IPS-18a (cell line): ENCODE results near the gene KCNJ10.
A peak's percentile ranks its signal among the peaks of the same experiment; 100 is the strongest.

Experiments used
- H3K27ac ChIP-seq: one replicate; pipeline ENCODE4 v1.5.1; 2013; ENCODE audit warnings: low read length
- H3K27me3 ChIP-seq: one replicate; pipeline ENCODE4 v1.6.1; 2013; ENCODE audit warnings: mild to moderate bottlenecking, low read length; ENCODE audit not compliant: control insufficient read depth, insufficient read depth
- H3K36me3 ChIP-seq: one replicate; pipeline ENCODE4 v1.6.1; 2013; ENCODE audit warnings: low read depth, low read length; ENCODE audit not compliant: control insufficient read depth
- H3K4me1 ChIP-seq: one replicate; pipeline ENCODE4 v1.6.1; 2013; ENCODE audit warnings: low read depth, low read length; ENCODE audit not compliant: control insufficient read depth
- H3K4me3 ChIP-seq: one replicate; pipeline ENCODE4 v1.5.1; 2013; ENCODE audit warnings: low read length
- H3K9ac ChIP-seq: one replicate; pipeline ENCODE4 v1.6.1; 2013; ENCODE audit warnings: mild to moderate bottlenecking, low read length, moderate library complexity
- H3K9me3 ChIP-seq: one replicate; pipeline ENCODE4 v1.6.1; 2013; ENCODE audit warnings: low read depth, low read length; ENCODE audit not compliant: control insufficient read depth

The KCNJ10 gene

DNA sequence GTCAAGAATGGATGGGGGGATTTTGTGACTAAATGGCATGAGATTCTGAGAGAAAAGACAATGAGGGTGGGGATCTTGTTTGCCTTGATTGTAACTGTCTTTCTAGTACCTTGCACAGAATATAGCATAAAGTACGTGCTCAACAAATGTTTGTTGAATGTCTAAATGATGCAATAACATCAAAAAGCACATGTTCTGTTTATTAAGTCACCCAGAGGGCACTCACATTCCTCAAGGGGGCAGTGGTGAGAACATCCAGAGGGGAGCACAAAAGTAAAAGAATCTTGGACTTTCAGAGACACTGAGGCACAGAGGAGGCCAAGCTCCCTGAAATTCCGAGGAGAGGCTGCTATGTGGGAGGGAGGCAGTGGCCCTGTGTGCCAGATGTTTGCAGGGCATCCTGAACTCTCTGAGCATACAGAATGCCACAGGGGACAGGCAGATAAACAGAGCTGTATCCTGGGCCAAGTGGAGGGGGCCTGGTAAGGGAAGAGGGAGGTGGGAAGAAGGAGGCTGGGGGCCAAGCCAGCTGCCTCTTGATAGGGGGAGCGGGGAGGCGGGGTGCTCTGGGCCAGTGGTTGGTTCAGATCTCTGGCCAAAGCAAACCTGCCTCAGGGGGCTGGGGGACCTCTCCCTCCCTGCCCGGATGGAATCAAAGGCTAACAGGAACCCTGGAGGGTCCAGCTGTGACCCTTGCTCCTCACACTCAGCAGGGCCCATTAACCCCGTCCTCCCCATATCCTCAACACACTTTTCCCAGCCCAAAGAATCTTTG, 39.1 kb upstream of the KCNJ10 start:
- Histone ChIP-seq H3K27me3 (no peaks in the 10 kb centered on the region), H3K36me3 (no peaks in the 10 kb centered on the region), H3K4me3 (no peak overlapping the region), H3K9ac (peak overlapping the region; percentile 49), H3K9me3 (no peaks in the 10 kb centered on the region), H3K4me1 (peaks cover 37% of the 10 kb centered on the region), H3K27ac (peak overlapping the region; percentile 76)

DNA sequence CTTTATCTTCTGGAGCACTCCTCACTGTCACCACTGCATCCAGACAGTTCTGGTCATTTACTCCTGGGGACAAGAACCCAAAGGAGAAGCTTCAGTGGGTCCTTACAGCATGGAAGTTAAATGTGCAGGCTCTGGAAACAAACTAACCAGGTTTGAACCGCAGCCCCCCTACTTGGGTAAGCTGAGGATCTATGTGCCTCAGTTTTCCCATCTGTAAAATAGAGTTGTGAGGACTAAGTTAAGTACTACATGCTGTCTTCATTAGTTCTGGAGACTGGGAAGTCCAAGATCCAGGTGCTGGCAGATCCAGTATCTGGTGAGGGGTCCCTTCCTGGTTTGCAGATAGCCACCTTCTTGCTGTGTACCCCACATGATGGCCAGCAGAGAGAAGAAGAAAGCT, 37.6 kb upstream of the KCNJ10 start:
- Histone ChIP-seq H3K9ac (no peak overlapping the region), H3K4me3 (no peak overlapping the region), H3K4me1 (peaks cover 34% of the 10 kb centered on the region), H3K27me3 (no peaks in the 10 kb centered on the region), H3K9me3 (no peaks in the 10 kb centered on the region), H3K36me3 (no peaks in the 10 kb centered on the region), H3K27ac (no peak overlapping the region)

- no peak overlapping the region for H3K27ac ChIP-seq
Measured at GRCh38 chr1:160105155-160105554, 35.2 kb upstream of the KCNJ10 start.

GRCh38 chr1:160104486-160104885, 34.5 kb upstream of the KCNJ10 start:
- Histone ChIP-seq H3K9me3 (no peaks in the 10 kb centered on the region), H3K9ac (no peak overlapping the region), H3K27ac (no peak overlapping the region), H3K4me1 (peaks cover 26% of the 10 kb centered on the region), H3K4me3 (no peak overlapping the region), H3K36me3 (no peaks in the 10 kb centered on the region), H3K27me3 (peaks cover 4% of the 10 kb centered on the region)

More at GRCh38 chr1:160105155-160105554, 35.2 kb upstream of the KCNJ10 start:
- Histone ChIP-seq H3K9me3 (no peaks in the 10 kb centered on the region), H3K4me3 (no peak overlapping the region), H3K27me3 (no peaks in the 10 kb centered on the region), H3K9ac (no peak overlapping the region), H3K36me3 (no peaks in the 10 kb centered on the region), H3K4me1 (peaks cover 32% of the 10 kb centered on the region)

DNA sequence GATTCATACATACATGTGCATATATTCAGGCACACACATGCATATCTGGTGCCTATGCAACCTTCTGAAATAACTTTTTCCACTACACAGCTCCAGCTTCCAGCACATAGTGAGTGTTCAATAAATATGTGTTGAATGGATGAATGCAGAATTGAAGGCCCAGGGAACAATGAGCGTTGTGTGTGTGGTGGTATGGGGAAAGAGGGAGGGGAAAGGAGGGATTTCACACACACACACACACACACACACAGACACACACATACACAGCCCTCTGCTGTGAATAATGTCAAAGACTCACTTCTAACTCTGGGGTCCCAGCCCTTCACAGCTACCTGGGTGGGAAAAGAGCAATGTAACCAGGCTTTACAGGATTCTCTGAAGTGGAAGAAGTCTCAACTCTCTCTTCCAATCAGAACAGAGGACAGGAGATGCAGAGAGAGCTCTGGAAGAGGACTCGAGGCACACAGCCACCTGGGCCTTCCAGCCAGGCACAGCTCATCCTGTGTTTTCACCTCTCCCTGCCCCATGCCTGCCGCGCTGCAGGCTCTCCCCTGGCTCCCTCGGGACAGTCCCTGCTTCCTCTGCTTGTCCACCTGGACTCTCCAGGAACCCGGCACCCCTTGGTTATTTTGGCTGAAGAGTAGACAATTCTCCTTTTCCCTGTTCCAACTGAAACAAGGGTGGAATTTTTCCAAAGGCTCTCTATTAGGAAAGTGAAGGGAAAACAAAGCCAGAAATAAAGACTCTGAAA, 33.9 kb upstream of the KCNJ10 start:
- no peaks in the 10 kb centered on the region for H3K36me3 ChIP-seq
- H3K9me3 ChIP-seq, result no peaks in the 10 kb centered on the region
- H3K27ac ChIP-seq, result no peak overlapping the region
- H3K27me3 ChIP-seq, result peaks cover 7% of the 10 kb centered on the region
- no peak overlapping the region for H3K9ac ChIP-seq
- no peak overlapping the region for H3K4me3 ChIP-seq
- peaks cover 24% of the 10 kb centered on the region for H3K4me1 ChIP-seq

DNA sequence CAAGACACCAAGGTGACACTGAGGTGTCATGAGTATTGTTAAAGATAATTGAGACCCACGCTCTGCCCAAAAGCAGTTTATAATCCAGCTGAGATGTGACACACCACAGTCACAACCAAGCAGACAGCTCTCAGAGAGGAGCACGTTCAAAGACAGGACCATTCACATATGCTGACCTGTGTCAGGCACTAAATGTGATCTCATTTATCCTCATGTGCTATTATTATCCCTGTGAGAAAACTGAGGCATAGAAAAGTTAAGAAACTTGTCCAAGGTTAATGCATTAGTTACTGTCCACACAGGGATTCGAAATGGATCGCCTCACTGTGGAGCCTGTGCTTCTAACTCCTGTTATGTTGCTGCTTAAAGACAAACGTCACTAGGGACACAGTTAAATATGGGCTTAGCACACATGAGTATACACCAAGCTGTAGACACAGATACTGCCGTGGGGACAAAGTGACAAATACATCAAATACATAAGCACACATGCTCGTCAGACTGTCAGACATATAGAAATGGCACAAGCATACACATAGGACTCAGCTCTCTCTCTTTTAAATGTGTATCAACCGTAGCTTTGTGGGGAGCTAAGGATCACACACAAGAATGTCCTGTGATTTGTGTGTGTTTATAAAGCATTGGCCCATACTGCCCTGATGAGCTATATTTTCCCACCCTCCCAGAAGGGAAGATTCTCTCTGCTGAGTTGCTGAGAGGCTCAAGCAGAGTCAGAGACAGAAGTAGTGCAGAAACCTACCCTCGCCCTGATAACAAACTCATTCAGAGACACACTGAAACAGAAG, 32.0 kb upstream of the KCNJ10 start:
- Histone ChIP-seq H3K27ac (no peak overlapping the region), H3K4me3 (no peak overlapping the region), H3K4me1 (peaks cover 27% of the 10 kb centered on the region), H3K9ac (no peak overlapping the region), H3K27me3 (peaks cover 7% of the 10 kb centered on the region), H3K9me3 (no peaks in the 10 kb centered on the region), H3K36me3 (no peaks in the 10 kb centered on the region)

GRCh38 chr1:160101037-160101716, 31.2 kb upstream of the KCNJ10 start:
- Histone ChIP-seq H3K36me3 (no peaks in the 10 kb centered on the region), H3K27me3 (peaks cover 7% of the 10 kb centered on the region), H3K4me3 (no peak overlapping the region), H3K4me1 (peaks cover 35% of the 10 kb centered on the region), H3K9me3 (no peaks in the 10 kb centered on the region), H3K9ac (no peak overlapping the region), H3K27ac (no peak overlapping the region)

- no peak overlapping the region for H3K4me3 ChIP-seq
Measured at GRCh38 chr1:160099716-160100375, 29.9 kb upstream of the KCNJ10 start.

GRCh38 chr1:160098852-160099561, 29.0 kb upstream of the KCNJ10 start:
- no peak overlapping the region for H3K27ac ChIP-seq
- H3K36me3 ChIP-seq, result no peaks in the 10 kb centered on the region
- H3K4me1 ChIP-seq, result peaks cover 40% of the 10 kb centered on the region
- H3K9ac ChIP-seq, result no peak overlapping the region
- no peaks in the 10 kb centered on the region for H3K9me3 ChIP-seq
- H3K27me3 ChIP-seq, result peaks cover 7% of the 10 kb centered on the region
- peak overlapping the region; percentile 56 for H3K4me3 ChIP-seq

More at GRCh38 chr1:160099716-160100375, 29.9 kb upstream of the KCNJ10 start:
- Histone ChIP-seq H3K36me3 (no peaks in the 10 kb centered on the region), H3K9ac (no peak overlapping the region), H3K9me3 (no peaks in the 10 kb centered on the region), H3K27me3 (peaks cover 7% of the 10 kb centered on the region), H3K4me1 (peaks cover 47% of the 10 kb centered on the region), H3K27ac (no peak overlapping the region)
